HepG2 (cell line): Measurements from ENCODE around the gene ABCG5. TPM values are rescaled to one million over a fixed set of nuclear protein-coding genes. Genes with fewer than 3 reads are reported as not detected.

Experiments used
- AGO1 ChIP-seq: fragments of 200-400 bp; formaldehyde crosslinking; IDR thresholded peaks from 2 replicates; pipeline ENCODE4 v1.6.1; 2017; ENCODE audit warnings: mild to moderate bottlenecking, low read depth, low read length, moderate library complexity; ENCODE audit not compliant: poor library complexity, severe bottlenecking
- CHCHD3 ChIP-seq: sonication (generic); formaldehyde crosslinking; IDR thresholded peaks from 2 replicates; pipeline ENCODE4 v1.8.0; 2022; ENCODE audit warnings: mild to moderate bottlenecking, missing genetic modification reagents, moderate library complexity
- GPN1 ChIP-seq: sonication (generic); formaldehyde crosslinking; IDR thresholded peaks from 2 replicates; pipeline ENCODE4 v1.5.1; 2020; ENCODE audit warnings: missing genetic modification reagents, borderline replicate concordance
- GTF3A ChIP-seq: sonication (generic); formaldehyde crosslinking; conservative IDR thresholded peaks from 2 replicates; pipeline ENCODE4 v1.4.0; 2020; ENCODE audit warnings: mild to moderate bottlenecking, missing genetic modification reagents
- HNF1A ChIP-seq, 2 experiments: sonication (generic) in 1 of 2; formaldehyde crosslinking in 1 of 2; IDR thresholded peaks; 2 replicates each; pipeline versions ENCODE4 v1.4.0 to v1.6.1; 2016 to 2020; ENCODE audit warnings: borderline replicate concordance in 1 of 2, low read depth in 1 of 2, mild to moderate bottlenecking in 1 of 2, missing genetic modification reagents in 1 of 2
- HNRNPL ChIP-seq: fragments of 200-400 bp; formaldehyde crosslinking; IDR thresholded peaks from 2 replicates; pipeline ENCODE4 v1.6.1; 2017; ENCODE audit warnings: mild to moderate bottlenecking, low read depth, low read length
- IKZF4 ChIP-seq: sonication (generic); formaldehyde crosslinking; IDR thresholded peaks from 2 replicates; pipeline ENCODE4 v1.5.1; 2020; ENCODE audit warnings: borderline replicate concordance, mild to moderate bottlenecking, low read depth, missing genetic modification reagents; ENCODE audit errors: not compliant biosample characterization
- IKZF5 ChIP-seq: IDR thresholded peaks from 2 replicates; pipeline ENCODE4 v1.6.1; 2018; ENCODE audit warnings: missing genetic modification reagents, mild to moderate bottlenecking, missing compliant biosample characterization
- KAT8 ChIP-seq: IDR thresholded peaks from 2 replicates; pipeline ENCODE4 v1.6.1; 2016; ENCODE audit warnings: missing genetic modification reagents, missing compliant biosample characterization
- KLF11 ChIP-seq: IDR thresholded peaks from 2 replicates; pipeline ENCODE4 v1.6.1; 2016; ENCODE audit warnings: missing compliant biosample characterization
- MBD4 ChIP-seq: IDR thresholded peaks from 2 replicates; pipeline ENCODE4 v1.6.1; 2012; ENCODE audit warnings: low read length, inconsistent platforms, borderline replicate concordance
- MXD3 ChIP-seq: IDR thresholded peaks from 2 replicates; pipeline ENCODE4 v1.6.1; 2016; ENCODE audit warnings: mild to moderate bottlenecking, missing biosample characterization, missing genetic modification reagents
- MZF1 ChIP-seq: sonication (generic); formaldehyde crosslinking; IDR thresholded peaks from 2 replicates; pipeline ENCODE4 v1.8.1; 2023; ENCODE audit warnings: mild to moderate bottlenecking, missing genetic modification reagents, borderline replicate concordance
- NFE2L1 ChIP-seq: sonication (generic); formaldehyde crosslinking; IDR thresholded peaks from 2 replicates; pipeline ENCODE4 v1.4.0; 2020; ENCODE audit warnings: missing genetic modification reagents, mild to moderate bottlenecking, borderline replicate concordance
- NFKBIZ ChIP-seq: IDR thresholded peaks from 2 replicates; pipeline ENCODE4 v1.6.1; 2018; ENCODE audit warnings: missing genetic modification reagents, missing compliant biosample characterization
- PCBP2 ChIP-seq: fragments of 200-400 bp; formaldehyde crosslinking; optimal IDR thresholded peaks from 2 replicates; pipeline ENCODE3; 2018; ENCODE audit warnings: low read length, low read depth; ENCODE audit not compliant: poor library complexity, severe bottlenecking
- RORA ChIP-seq: sonication (generic); formaldehyde crosslinking; IDR thresholded peaks from 2 replicates; pipeline ENCODE4 v1.5.0; 2020; ENCODE audit warnings: mild to moderate bottlenecking, missing genetic modification reagents, moderate library complexity
- TEF ChIP-seq: sonication (generic); formaldehyde crosslinking; IDR thresholded peaks from 2 replicates; pipeline ENCODE4 v1.5.0; 2020; ENCODE audit warnings: missing genetic modification reagents
- ZNF207 ChIP-seq: fragments of 450-650 bp; IDR thresholded peaks from 2 replicates; pipeline ENCODE4 v1.6.1; 2016; ENCODE audit warnings: antibody characterized with exemption, borderline replicate concordance
- ZNF333 ChIP-seq: sonication (generic); formaldehyde crosslinking; IDR thresholded peaks from 2 replicates; pipeline ENCODE4 v1.4.0; 2020; ENCODE audit warnings: mild to moderate bottlenecking, missing genetic modification reagents, borderline replicate concordance
- ZNF337 ChIP-seq: sonication (generic); formaldehyde crosslinking; IDR thresholded peaks from 2 replicates; pipeline ENCODE4 v1.5.1; 2020; ENCODE audit warnings: missing genetic modification reagents, low read depth, mild to moderate bottlenecking, borderline replicate concordance
- ZNF839 ChIP-seq: sonication (generic); formaldehyde crosslinking; IDR thresholded peaks from 2 replicates; pipeline ENCODE4 v1.4.0; 2020; ENCODE audit warnings: missing genetic modification reagents, mild to moderate bottlenecking, borderline replicate concordance
- polyA plus RNA-seq, 8 experiments: library from polyadenylated mRNA; depleted of rRNA in 3 of 8; stranded (reverse) in 7 of 8; unstranded in 1 of 8; fragments of >200 nt; fragmentation: Illumina TruSeq in 4 of 8; extraction: Trizol in 4 of 8; gene quantifications; 2 replicates each; pipeline versions ENCODE4 v1.2.1 to v1.2.3, GENCODE V29; 2011 to 2016; ENCODE audit warnings: low read depth in 4 of 8, missing spikeins in 1 of 8, mixed read lengths in 1 of 8; ENCODE audit not compliant: insufficient read depth in 1 of 8
- total RNA-seq, 5 experiments: library from RNA; depleted of rRNA; stranded (reverse); fragments of >200 nt; fragmentation: Illumina TruSeq; extraction: Trizol; gene quantifications; 2 replicates each; pipeline ENCODE4 v1.2.3, GENCODE V29; 2016; ENCODE audit warnings: low read depth in 1 of 5

The ABCG5 gene
- total and polyA plus RNA-seq, 2 of the 13 experiments (the other 11 are each of a cell fraction or from before 2014, with no cell fraction given) = 15.1 to 39.0 TPM

- TF ChIP-seq TEF (CRISPR knock-in tag) (peak; percentile 59; the same call in 1 of the 2 replicates), ZNF333 (peak; percentile 52; the same call in 1 of the 2 replicates), KAT8 (peak; percentile 92), ZNF337 (CRISPR knock-in tag) (no peak), MZF1 (peak; percentile 6; the same call in 1 of the 2 replicates), IKZF5 (CRISPR knock-in tag) (0 out of 2 replicates have a peak, but pooled peaks have one; percentile 34), GTF3A (CRISPR knock-in tag) (no peak), NFKBIZ (CRISPR knock-in tag) (no peak), IKZF4 (CRISPR knock-in tag) (peak; percentile 85), AGO1 (peak; percentile 73), KLF11 (no peak), ZNF207 (no peak), NFE2L1 (CRISPR knock-in tag) (peak; percentile 71; the same call in 1 of the 2 replicates), PCBP2 (no peak), GPN1 (CRISPR knock-in tag) (no peak; the same call in 1 of the 2 replicates), MBD4 (no peak), HNRNPL (no peak), RORA (CRISPR knock-in tag) (no peak), MXD3 (0 out of 2 replicates have a peak, but pooled peaks have one; percentile 14), ZNF839 (CRISPR knock-in tag) (0 out of 2 replicates have a peak, but pooled peaks have one; percentile 74), CHCHD3 (CRISPR knock-in tag) (no peak; the same call in 1 of the 2 replicates), HNF1A (IDR thresholded peaks at IDR 0.05; ENCODE audit: low read depth) (peak; percentile 36; the same call in 1 of the 2 replicates), HNF1A (CRISPR knock-in tag; IDR thresholded peaks at IDR 0.05; ENCODE audit: borderline replicate concordance) (no peak)
Measured at GRCh38 chr2:43838560-43839267, at the start of gene ABCG5, which contains the start of gene ABCG8 (continued).
